GM10266 (cell line): ENCODE data around the gene FOXRED2.

Source experiments
- DNase-seq: peaks from one replicate; pipeline ENCODE4 v3.0.0; 2012; ENCODE audit errors: extremely low spot score
- TF ChIP-seq, protein P1 (sequence below): IDR thresholded peaks from 2 replicates; pipeline ENCODE4 v1.5.1; 2012; ENCODE audit warnings: mild to moderate bottlenecking, low read depth; ENCODE audit not compliant: control insufficient read depth, insufficient read depth; ENCODE audit errors: missing control alignments

Gene FOXRED2

DNA sequence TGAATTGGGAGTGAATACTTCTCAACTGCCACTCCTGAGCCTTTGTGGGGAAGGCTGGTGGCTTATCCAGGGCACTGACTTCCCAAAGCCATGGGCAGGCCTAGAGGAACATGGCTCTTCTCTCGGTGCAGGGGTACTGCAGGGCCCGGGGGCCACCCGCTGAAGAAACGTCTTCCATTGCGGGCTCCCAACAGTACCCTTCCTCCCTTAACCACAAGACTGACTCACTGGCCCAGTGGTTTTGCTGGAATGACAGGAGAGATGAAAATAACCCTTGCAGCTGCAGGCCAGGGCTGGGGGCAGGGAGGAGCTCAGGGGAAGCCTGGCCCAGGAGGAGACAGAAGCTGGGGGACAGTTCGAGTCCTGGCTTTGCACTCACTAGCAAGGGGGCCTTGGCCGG, 38.9 kb downstream of the FOXRED2 start:
- TF ChIP-seq, protein P1, sequence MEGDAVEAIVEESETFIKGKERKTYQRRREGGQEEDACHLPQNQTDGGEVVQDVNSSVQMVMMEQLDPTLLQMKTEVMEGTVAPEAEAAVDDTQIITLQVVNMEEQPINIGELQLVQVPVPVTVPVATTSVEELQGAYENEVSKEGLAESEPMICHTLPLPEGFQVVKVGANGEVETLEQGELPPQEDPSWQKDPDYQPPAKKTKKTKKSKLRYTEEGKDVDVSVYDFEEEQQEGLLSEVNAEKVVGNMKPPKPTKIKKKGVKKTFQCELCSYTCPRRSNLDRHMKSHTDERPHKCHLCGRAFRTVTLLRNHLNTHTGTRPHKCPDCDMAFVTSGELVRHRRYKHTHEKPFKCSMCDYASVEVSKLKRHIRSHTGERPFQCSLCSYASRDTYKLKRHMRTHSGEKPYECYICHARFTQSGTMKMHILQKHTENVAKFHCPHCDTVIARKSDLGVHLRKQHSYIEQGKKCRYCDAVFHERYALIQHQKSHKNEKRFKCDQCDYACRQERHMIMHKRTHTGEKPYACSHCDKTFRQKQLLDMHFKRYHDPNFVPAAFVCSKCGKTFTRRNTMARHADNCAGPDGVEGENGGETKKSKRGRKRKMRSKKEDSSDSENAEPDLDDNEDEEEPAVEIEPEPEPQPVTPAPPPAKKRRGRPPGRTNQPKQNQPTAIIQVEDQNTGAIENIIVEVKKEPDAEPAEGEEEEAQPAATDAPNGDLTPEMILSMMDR, result no peak
- DNase-seq, result no peak

DNA sequence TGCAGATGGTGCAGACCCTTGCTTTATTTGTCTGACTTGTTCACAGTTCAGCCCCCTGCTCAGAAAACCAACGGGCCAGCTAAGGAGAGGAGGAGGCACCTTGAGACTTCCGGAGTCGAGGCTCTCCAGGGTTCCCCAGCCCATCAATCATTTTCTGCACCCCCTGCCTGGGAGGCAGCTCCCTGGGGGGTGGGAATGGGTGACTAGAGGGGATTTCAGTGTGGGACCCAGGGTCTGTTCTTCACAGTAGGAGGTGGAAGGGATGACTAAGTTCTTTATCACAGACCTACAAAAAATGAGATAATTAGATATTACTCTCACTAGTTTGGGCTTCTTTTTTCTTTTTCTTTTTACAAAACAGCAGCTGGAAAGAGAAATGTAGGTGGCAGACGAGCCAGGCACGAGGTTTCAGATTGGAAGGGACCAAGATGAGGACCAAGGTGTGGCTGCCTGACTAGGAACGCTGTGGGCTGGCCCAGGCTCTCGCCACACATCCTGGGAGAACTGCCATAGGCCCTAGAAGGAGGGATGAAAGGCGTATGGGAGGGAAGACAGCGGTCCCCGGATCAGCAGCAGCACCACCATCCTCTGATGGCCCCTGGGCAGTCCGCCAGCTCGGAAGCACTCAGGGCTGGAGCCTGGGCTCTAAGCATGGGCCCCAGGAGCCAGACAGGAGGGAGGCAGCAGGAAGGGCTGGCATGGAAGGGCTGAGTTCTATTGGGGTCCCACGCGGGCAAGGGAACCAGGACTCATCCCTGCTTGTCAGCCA, 39.6 kb downstream of the FOXRED2 start:
- TF ChIP-seq, protein P1, result no peak

DNA sequence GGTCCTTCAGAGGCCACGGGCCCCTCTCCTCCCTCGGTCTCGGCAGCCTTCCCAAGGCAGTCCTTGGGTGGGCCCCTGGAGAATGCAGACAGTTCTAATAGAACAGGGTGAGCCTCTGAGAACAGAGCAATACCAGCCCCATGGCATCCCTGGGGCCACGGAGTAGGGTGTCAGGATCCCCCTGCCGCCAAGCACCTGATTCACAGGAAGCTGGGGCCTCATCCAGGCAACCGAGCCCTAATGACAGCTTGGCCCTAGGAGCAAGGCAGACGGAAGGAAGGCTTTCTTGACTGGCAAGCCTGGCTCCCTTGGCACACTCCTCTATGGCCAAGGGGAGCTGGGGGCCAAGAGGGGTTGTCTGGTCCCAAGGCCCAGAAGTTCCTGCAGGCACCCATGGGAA, 40.6 kb downstream of the FOXRED2 start:
- no peak for DNase-seq
- TF ChIP-seq, protein P1, result no peak

More for the DNA sequence above, 39.6 kb downstream of the FOXRED2 start:
- no peak for DNase-seq

DNA sequence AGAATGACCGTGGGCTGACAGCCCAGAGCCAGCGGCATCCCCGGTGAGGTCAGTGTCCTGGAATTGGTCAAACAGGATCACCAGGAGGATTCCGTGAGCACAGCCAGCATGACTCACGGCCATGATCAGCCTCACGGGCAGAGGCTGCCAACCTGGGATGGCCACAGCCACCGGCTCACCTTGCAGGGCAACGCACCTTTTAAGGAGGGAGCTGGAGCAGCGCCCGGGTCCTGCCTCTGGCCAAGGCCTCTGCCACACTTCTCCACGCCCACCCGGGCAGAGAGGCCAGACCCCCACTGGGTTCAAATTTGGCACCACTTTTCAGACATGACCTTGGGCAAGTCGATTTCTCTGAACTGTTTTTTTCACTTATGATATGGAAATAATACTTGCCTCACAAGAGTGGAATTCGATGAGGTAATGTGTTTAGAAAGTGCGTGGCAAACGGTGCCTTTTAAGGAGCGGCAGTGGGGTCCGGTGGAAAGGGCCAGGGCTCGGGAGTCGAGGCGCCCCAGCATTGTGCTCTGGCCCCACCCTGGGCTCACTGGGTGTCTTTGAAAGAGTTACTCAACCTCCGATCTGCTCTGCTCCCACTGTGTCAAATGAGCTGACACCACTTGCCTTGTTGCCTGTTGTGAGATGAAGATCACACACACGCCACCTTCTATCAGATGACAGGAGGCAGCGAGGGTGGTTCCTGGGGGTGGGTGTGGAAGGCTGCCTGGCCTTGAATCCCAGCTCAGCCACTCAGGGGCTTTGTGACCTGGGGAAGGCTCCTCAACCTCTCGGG, 41.4 kb downstream of the FOXRED2 start:
- DNase-seq, result no peak

DNA sequence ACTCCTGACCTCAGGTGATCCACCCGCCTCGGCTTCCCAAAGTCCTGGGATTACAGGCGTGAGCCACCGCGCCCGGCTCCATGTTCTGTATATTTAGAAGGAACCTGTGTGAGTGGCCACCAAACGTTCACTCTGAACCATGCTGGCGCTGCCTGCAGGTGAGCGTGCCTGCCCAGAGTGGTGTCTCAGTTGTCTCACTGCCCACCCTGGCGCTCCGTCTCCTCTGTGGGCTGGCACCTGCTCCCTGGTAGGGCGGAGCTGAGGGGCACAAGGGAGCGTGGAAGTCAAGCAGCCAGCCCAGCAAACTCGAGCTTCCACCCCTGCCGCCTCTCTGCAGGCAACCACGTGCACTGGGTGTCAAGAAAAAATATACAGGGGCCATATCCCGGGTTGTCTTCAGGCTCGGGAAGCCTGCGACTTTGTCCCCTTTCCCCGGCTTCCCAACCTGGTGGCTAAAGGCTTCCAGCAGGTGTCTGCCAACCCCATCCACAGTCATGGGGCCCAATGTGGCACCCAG, 42.1 kb downstream of the FOXRED2 start:
- TF ChIP-seq, protein P1, result no peak
- no peak for DNase-seq

More for the DNA sequence above, 41.4 kb downstream of the FOXRED2 start:
- TF ChIP-seq, protein P1, result no peak

DNA sequence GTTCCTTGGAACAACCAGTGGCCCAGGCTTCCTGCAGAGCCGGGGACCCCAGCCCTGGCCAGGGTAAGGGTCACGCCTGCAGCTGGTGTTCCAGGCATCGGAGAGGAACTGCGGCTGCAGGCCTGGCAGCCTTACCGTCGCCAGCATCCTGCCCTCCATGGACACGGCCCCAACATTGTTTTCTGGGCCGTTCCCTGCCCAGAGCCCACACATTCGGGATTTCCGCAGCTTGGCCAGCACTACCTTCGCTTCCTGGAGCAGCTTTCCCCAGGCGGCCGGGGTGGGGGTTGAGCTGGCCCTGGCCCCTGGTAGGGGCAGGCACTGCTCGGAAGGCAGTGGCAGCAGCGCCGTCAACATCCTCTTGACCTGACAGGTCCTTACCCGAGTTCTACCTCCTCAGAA, 43.1 kb downstream of the FOXRED2 start:
- TF ChIP-seq, protein P1, result no peak
- DNase-seq, result no peak
